ENCODE measurements around the gene SHOC1. TPM values are rescaled to one million over a fixed set of nuclear protein-coding genes. Genes with fewer than 3 reads are reported as not detected.

SHOC1 gene
- total RNA-seq (2022; extraction: Qiagen RNA extraction), result 0.02 TPM in 1 of 5 replicates, not detected in the others

DNA sequence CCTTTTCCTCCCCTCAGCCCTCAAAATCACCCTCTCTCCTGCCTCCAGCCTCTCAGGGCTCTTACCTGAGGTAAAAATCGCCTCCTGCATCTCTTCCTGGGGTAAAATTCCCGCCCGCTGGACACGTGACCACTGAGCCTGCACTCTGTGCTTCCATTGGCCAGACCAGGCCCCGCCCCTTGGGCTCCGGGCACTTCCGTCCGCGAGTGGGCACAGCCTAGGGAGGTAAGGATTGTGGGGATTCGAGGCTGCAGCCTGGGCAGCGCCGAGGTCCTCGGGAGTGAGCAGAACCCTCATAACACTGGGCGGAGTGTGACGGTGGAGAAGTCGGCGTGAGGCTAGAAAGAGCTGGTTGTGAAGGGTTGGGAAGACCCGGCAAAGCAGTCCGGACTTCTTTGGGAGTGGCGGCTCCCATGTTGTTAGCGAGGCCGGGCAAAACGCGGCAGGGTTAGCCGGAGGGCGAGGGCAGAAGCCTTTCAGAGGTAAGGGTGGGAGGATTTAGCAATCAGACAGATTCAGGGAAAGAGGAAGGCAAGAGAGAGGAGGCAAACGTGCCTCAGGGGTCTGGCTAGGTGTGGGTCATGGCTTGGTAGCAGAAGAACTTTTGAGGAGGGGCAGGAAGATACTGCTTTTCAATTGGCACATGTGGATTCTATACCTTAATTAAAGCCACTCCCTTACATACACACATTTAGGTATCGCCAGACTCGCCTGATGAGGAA is at the start of gene SHOC1:
Gene SHOC1 (minus strand): TSS at position 103 of the 722 bp plus-strand sequence. CDS start 3,519 bp downstream, outside the sequence.

Other genes with a start within 250 kb of the SHOC1 start
- gene PTGR1, start 195.3 kb downstream of the SHOC1 start, total RNA-seq (2022; extraction: Qiagen RNA extraction), result 310 to 351 TPM (median 322 TPM) in 5 replicates
- gene DNAJC25, start 163.6 kb downstream of the SHOC1 start, total RNA-seq (2022; extraction: Qiagen RNA extraction), result 10.8 to 11.6 TPM (median 11.3 TPM) in 5 replicates
- gene GNG10, start 133.3 kb downstream of the SHOC1 start, total RNA-seq (2022; extraction: Qiagen RNA extraction), result 53.9 to 69.6 TPM (median 59.4 TPM) in 5 replicates
- 20.7 to 29.8 TPM (median 25.0 TPM) in 5 replicates for gene UGCG, start 101.9 kb upstream of the SHOC1 start, total RNA-seq (2022; extraction: Qiagen RNA extraction)

Measured in A549 treated with Hydrocortisone at 1 μM for 4 hours (cell line).